Endothelial cell of umbilical vein (primary cell): ENCODE measurements around the gene TOP2B. TPM values are rescaled to one million over a fixed set of nuclear protein-coding genes. Genes with fewer than 3 reads are reported as not detected.

Experiments
- BruUV-seq: library from RNA; stranded (reverse); fragments of 400-500 nt; replicated peaks from 2 replicates; lab custom pipeline; 2021; lab: Mats Ljungman, UMichigan
- CTCF ChIA-PET: fragments of 300-600, 350-600 bp; sonication (Branson Sonifier 250); formaldehyde crosslinking; loops from one replicate; lab custom pipeline; 2021; ENCODE audit warnings: antibody characterized with exemption, inconsistent platforms; lab: Charles Lee
- POLR2A ChIA-PET: fragments of 300-600, 350-600 bp; sonication (Branson Sonifier 250); formaldehyde crosslinking; loops from one replicate; lab custom pipeline; 2021; ENCODE audit warnings: antibody characterized with exemption, inconsistent platforms; lab: Charles Lee
- DNase-seq: peaks from one replicate; pipeline ENCODE4 v3.0.0-alpha.2; 2011; ENCODE audit warnings: low read depth, low spot score
- FAIRE-seq: peaks from 2 replicates; lab custom pipeline; 2011; peaks lifted over from hg19 to GRCh38; lab: Jason Lieb, UNC
- H2AFZ ChIP-seq: 2 replicates; pipeline ENCODE4 v1.6.0; 2012; ENCODE audit warnings: low read depth, low read length, control low read depth, inconsistent platforms
- H3K27ac ChIP-seq: 2 replicates; pipeline ENCODE4 v1.5.1; 2011; ENCODE audit warnings: low read depth, mild to moderate bottlenecking, control low read depth, low read length, moderate library complexity; ENCODE audit not compliant: insufficient read depth
- H3K27me3 ChIP-seq, 2 experiments: 2 replicates each; pipeline versions ENCODE4 v1.6.0 to v1.6.1; 2011; ENCODE audit warnings: low read length in 2 of 2, mixed read lengths in 1 of 2; ENCODE audit not compliant: control insufficient read depth in 2 of 2, insufficient read depth in 2 of 2
- H3K36me3 ChIP-seq, 2 experiments: 2 replicates in 1 of 2; 3 replicates in 1 of 2; pipeline ENCODE4 v1.5.1; 2011; ENCODE audit warnings: low read length in 2 of 2, mild to moderate bottlenecking in 1 of 2, moderate library complexity in 1 of 2; ENCODE audit not compliant: control insufficient read depth in 2 of 2, insufficient read depth in 2 of 2; ENCODE audit errors: extremely low read depth in 1 of 2
- H3K4me1 ChIP-seq: 3 replicates; pipeline ENCODE4 v1.5.1; 2011; ENCODE audit warnings: mild to moderate bottlenecking, low read length; ENCODE audit not compliant: control insufficient read depth, insufficient read depth; ENCODE audit errors: extremely low read depth
- H3K4me2 ChIP-seq: 2 replicates; pipeline ENCODE4 v1.6.1; 2011; ENCODE audit warnings: low read length, control low read depth, mixed read lengths; ENCODE audit not compliant: insufficient read depth
- H3K4me3 ChIP-seq, 3 experiments: fragments of 200-600 bp in 1 of 3; sonication (generic), shearing (Covaris generic) in 1 of 3; replicated peaks in 1 of 3; 2 replicates each; pipeline ENCODE4 v1.5.1; 2011 to 2016; ENCODE audit warnings: control low read depth in 3 of 3, low read length in 3 of 3, mild to moderate bottlenecking in 2 of 3, inconsistent platforms in 1 of 3, low read depth in 1 of 3, moderate library complexity in 1 of 3; ENCODE audit not compliant: insufficient read depth in 1 of 3
- H3K79me2 ChIP-seq: 2 replicates; pipeline ENCODE4 v1.6.0; 2012; ENCODE audit warnings: low read length, inconsistent platforms; ENCODE audit not compliant: control insufficient read depth, insufficient read depth
- H3K9ac ChIP-seq: replicated peaks from 2 replicates; pipeline ENCODE3; 2011; ENCODE audit warnings: low read length, control low read depth; ENCODE audit not compliant: insufficient read depth; ENCODE audit errors: extremely low read depth
- H3K9me1 ChIP-seq: replicated peaks from 3 replicates; pipeline ENCODE4 v1.6.0; 2011; ENCODE audit warnings: mild to moderate bottlenecking, low read length; ENCODE audit not compliant: control insufficient read depth, insufficient read depth; ENCODE audit errors: extremely low read depth
- H3K9me3 ChIP-seq: replicated peaks from 2 replicates; pipeline ENCODE4 v1.5.1; 2012; ENCODE audit warnings: low read length, inconsistent platforms; ENCODE audit not compliant: control insufficient read depth, insufficient read depth
- H4K20me1 ChIP-seq: replicated peaks from 2 replicates; pipeline ENCODE3; 2011; ENCODE audit warnings: mild to moderate bottlenecking, low read length; ENCODE audit not compliant: control insufficient read depth, insufficient read depth; ENCODE audit errors: extremely low read depth
- EZH2 ChIP-seq: IDR thresholded peaks from 2 replicates; pipeline ENCODE4 v1.6.1; 2012; ENCODE audit warnings: borderline replicate concordance, low read depth, mild to moderate bottlenecking, moderate library complexity, low read length, inconsistent platforms; ENCODE audit not compliant: severe bottlenecking
- GATA2 ChIP-seq: IDR thresholded peaks from 2 replicates; pipeline ENCODE4 v1.7.0; 2011; ENCODE audit warnings: low read depth, mild to moderate bottlenecking, moderate library complexity, mixed read lengths, low read length; ENCODE audit not compliant: insufficient read length, insufficient read depth
- JUN ChIP-seq: IDR thresholded peaks from 2 replicates; pipeline ENCODE4 v1.6.1; 2011; ENCODE audit warnings: borderline replicate concordance, low read depth; ENCODE audit not compliant: insufficient read length, insufficient read depth
- MYC ChIP-seq: IDR thresholded peaks from one replicate; pipeline ENCODE4 v1.6.1; 2011; ENCODE audit warnings: mild to moderate bottlenecking, low read depth, low read length
- dilution Hi-C: fragments of 300-500 bp; cut with MboI; formaldehyde crosslinking; loops from one replicate; pipeline ENCODE4 v1.15.0; 2019; ENCODE audit warnings: low sequenced_read_pairs; ENCODE audit not compliant: extremely low pct_ligation_motif_present
- intact Hi-C: fragments of 100-400 bp; cut with micrococcal nuclease; formaldehyde crosslinking; loops from one replicate; pipeline ENCODE4 v1.10.0; 2022
- polyA plus RNA-seq, 4 experiments: library from polyadenylated mRNA; depleted of rRNA in 3 of 4; stranded (reverse) in 3 of 4; unstranded in 1 of 4; fragments of >200 nt; gene quantifications; 2 replicates each; pipeline versions ENCODE4 v1.2.1 to v1.2.3, GENCODE V29; 2011 to 2012; ENCODE audit warnings: missing spikeins in 1 of 4
- total RNA-seq: library from RNA; stranded (reverse); gene quantifications from 2 replicates; pipeline ENCODE4 v1.2.3, GENCODE V29; 2021
- TF ChIP-seq, protein P1 (sequence below): IDR thresholded peaks from 2 replicates; pipeline ENCODE4 v1.6.1; 2011; ENCODE audit not compliant: insufficient read depth, insufficient read length
- TF ChIP-seq, protein P2 (sequence below), 2 donors: IDR thresholded peaks; 1 replicate in 1 of 2; 2 replicates in 1 of 2; pipeline ENCODE4 v1.5.1; 2011; ENCODE audit warnings: low read length in 2 of 2, mild to moderate bottlenecking in 2 of 2, moderate library complexity in 2 of 2, control low read depth in 1 of 2, inconsistent platforms in 1 of 2, low read depth in 1 of 2; ENCODE audit not compliant: insufficient read depth in 1 of 2; ENCODE audit errors: extremely low read depth in 1 of 2

TOP2B gene
- total and polyA plus RNA-seq, 2 donors (not counting 3 experiments of a cell fraction or from before 2014, with no cell fraction given), result 20.4 to 98.9 TPM

DNA sequence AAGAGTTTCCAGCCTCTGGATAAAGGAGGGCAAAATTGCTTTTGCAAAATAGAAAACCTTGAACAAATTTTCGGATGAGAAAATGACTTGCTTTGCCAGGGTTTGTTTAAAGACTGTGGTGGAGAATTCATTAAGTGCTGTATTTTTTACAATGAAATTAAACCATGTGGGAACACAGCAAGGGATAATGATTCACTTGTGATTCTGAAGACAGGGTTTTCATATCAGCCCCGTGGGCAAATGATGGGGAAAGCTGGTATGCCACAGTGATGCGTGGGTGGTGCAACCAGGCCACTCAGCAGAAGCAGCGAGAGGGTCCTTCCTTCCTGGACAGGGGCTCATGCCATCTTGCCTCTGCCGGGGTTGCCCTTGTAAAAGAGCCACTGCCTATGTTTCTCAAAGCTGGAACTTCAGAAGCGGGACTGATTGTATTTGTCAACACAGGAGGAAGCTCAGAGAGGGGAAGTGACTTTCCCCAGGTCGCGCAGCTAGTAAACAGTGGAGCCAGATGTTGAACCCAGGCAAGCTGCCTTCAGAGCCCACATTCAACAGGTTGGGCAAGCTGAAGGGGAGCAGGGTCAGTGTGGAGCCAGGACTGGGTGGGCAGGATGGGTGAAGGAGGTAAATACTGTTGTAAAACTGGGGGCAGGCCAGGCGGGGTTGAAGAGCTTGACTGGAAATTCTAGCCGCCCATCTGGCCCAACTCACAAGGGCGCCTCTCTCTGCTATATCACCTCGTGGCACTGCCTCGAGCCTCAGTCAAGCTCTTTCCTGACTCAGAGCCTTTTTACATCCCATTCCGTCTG is 79.1 kb downstream of the TOP2B start:
- no peak overlapping the region for H3K4me3 ChIP-seq
- H3K4me2 ChIP-seq, result no peak overlapping the region
- no peak overlapping the region for H2AFZ ChIP-seq
- no peak overlapping the region for H3K27ac ChIP-seq
- intact Hi-C loops, result no loop called here
- H3K4me1 ChIP-seq, result peaks cover 13% of the 10 kb centered on the region
- TF ChIP-seq EZH2, result no peak
- TF ChIP-seq, protein P1, sequence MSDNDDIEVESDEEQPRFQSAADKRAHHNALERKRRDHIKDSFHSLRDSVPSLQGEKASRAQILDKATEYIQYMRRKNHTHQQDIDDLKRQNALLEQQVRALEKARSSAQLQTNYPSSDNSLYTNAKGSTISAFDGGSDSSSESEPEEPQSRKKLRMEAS, result no peak
- TF ChIP-seq MYC, result no peak
- TF ChIP-seq GATA2, result no peak
- TF ChIP-seq, protein P2, sequence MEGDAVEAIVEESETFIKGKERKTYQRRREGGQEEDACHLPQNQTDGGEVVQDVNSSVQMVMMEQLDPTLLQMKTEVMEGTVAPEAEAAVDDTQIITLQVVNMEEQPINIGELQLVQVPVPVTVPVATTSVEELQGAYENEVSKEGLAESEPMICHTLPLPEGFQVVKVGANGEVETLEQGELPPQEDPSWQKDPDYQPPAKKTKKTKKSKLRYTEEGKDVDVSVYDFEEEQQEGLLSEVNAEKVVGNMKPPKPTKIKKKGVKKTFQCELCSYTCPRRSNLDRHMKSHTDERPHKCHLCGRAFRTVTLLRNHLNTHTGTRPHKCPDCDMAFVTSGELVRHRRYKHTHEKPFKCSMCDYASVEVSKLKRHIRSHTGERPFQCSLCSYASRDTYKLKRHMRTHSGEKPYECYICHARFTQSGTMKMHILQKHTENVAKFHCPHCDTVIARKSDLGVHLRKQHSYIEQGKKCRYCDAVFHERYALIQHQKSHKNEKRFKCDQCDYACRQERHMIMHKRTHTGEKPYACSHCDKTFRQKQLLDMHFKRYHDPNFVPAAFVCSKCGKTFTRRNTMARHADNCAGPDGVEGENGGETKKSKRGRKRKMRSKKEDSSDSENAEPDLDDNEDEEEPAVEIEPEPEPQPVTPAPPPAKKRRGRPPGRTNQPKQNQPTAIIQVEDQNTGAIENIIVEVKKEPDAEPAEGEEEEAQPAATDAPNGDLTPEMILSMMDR (IDR thresholded peaks at IDR 0.05; ENCODE audit: extremely low read depth in 1 of 2, insufficient read depth in 1 of 2, low read depth in 1 of 2, low read length in 2 of 2), result no peak
- no peak for TF ChIP-seq JUN
- ChIA-PET CTCF (interaction anchor here (1.5 kb wide), 1 partner anchor 8 kb away, joined by 6 read pairs; no protein-coding TSS in a partner anchor), POLR2A (no interaction called here)
- DNase-seq (no peak), FAIRE-seq (no peak)
- no TSS peak for BruUV-seq
- H4K20me1 ChIP-seq, result no peaks in the 10 kb centered on the region
- H3K79me2 ChIP-seq, result no peaks in the 10 kb centered on the region
- H3K27me3 ChIP-seq, result no peaks in the 10 kb centered on the region
- H3K9ac ChIP-seq, result no peak overlapping the region
- H3K36me3 ChIP-seq, result no peaks in the 10 kb centered on the region
- dilution Hi-C loops, result no loop called here
- H3K9me3 ChIP-seq, result no peaks in the 10 kb centered on the region
- no peaks in the 10 kb centered on the region for H3K9me1 ChIP-seq
